ENCODE data around the gene ANKHD1. TPM values are rescaled to one million over a fixed set of nuclear protein-coding genes. Genes with fewer than 3 reads are reported as not detected.

ANKHD1 gene
- polyA plus RNA-seq, 3 donors: 29.0 to 110 (median 43.6) TPM

- Histone ChIP-seq H3K9ac (ENCODE audit: insufficient read depth, low read length, poor library complexity, severe bottlenecking) (no peak overlapping the region), H3K27ac (ENCODE audit: low read depth in 1 of 2, low read length in 2 of 2) (no peak overlapping the region), H3K4me3 (replicated peaks in 1 of 3; ENCODE audit: low read depth in 2 of 3, low read length in 3 of 3) (no peak overlapping the region), H3K4me2 (replicated peaks; ENCODE audit: extremely low read depth, low read length, poor library complexity, severe bottlenecking) (no peak overlapping the region), H3K36me3 (replicated peaks in 1 of 2; ENCODE audit: control insufficient read depth in 1 of 2, insufficient read depth in 2 of 2, low read length in 2 of 2) (no peaks in the 10 kb centered on the region), H3K27me3 (ENCODE audit: control insufficient read depth in 2 of 2, insufficient read depth in 2 of 2, low read length in 2 of 2) (no peaks in the 10 kb centered on the region), H4K20me1 (ENCODE audit: insufficient read depth, low read length) (no peaks in the 10 kb centered on the region), H2AFZ (ENCODE audit: insufficient read depth, low read depth, low read length, poor library complexity, severe bottlenecking) (no peak overlapping the region), H3K4me1 (ENCODE audit: control insufficient read depth in 1 of 2, insufficient read depth in 2 of 2, low read length in 2 of 2) (peaks cover 35 to 42% of the 10 kb centered on the region in 2 donors), H3K9me3 (replicated peaks in 1 of 2; ENCODE audit: control insufficient read depth in 1 of 2, insufficient read depth in 1 of 2, low read length in 2 of 2) (no peaks in the 10 kb centered on the region), H3K79me2 (ENCODE audit: insufficient read depth, low read length) (no peaks in the 10 kb centered on the region)
- H3K9me3 Mint-ChIP-seq: peaks cover 0 to 1% (median 0%) of the 10 kb centered on the region in 7 donors
- 92% methylated on average over 3 of the region's 4 CpGs for WGBS (ENCODE audit: insufficient coverage)
- intact Hi-C loops (cut with micrococcal nuclease): loop anchor here in 1 of 2 donors (10.0 kb wide), 1 partner anchor 194 kb away; no protein-coding TSS in a partner anchor
- H3K4me1 Mint-ChIP-seq: peaks cover 36% of the 10 kb centered on the region
- DNase-seq: no peak
- no peaks in the 10 kb centered on the region for H3K36me3 Mint-ChIP-seq
- TF ChIP-seq CTCF (IDR thresholded peaks at IDR 0.05): no peak
- no peak overlapping the region for H3K27ac Mint-ChIP-seq
- H3K27me3 Mint-ChIP-seq (ENCODE audit: low read depth in 3 of 3): peaks cover 2 to 9% (median 8%) of the 10 kb centered on the region in 3 donors
- no peak overlapping the region for H3K4me3 Mint-ChIP-seq
These were observed 42.8 kb upstream of the ANKHD1 start for GRCh38 chr5:140358738-140359310.

GRCh38 chr5:140360101-140360500 is 41.5 kb upstream of the ANKHD1 start, which contains the start of gene SLC4A9:
TSS of gene SLC4A9 (plus strand) at chr5:140360194. CDS start at chr5:140360237, 43 bp downstream.
- Mint-ChIP-seq H3K36me3 (no peaks in the 10 kb centered on the region), H3K4me3 (no peak within 1 kb of the TSS), H3K9me3 (peaks cover 0 to 1% (median 0%) of the 10 kb centered on the region in 7 donors), H3K27ac (no peak within 1 kb of the TSS), H3K27me3 (ENCODE audit: low read depth in 3 of 3) (peaks cover 2 to 9% (median 8%) of the 10 kb centered on the region in 3 donors), H3K4me1 (peaks cover 32% of the 10 kb centered on the region)
- Histone ChIP-seq H3K27ac (ENCODE audit: low read depth in 1 of 2, low read length in 2 of 2) (no peak within 1 kb of the TSS), H3K9ac (ENCODE audit: insufficient read depth, low read length, poor library complexity, severe bottlenecking) (no peak within 1 kb of the TSS), H3K27me3 (ENCODE audit: control insufficient read depth in 2 of 2, insufficient read depth in 2 of 2, low read length in 2 of 2) (no peaks in the 10 kb centered on the region), H3K9me3 (replicated peaks in 1 of 2; ENCODE audit: control insufficient read depth in 1 of 2, insufficient read depth in 1 of 2, low read length in 2 of 2) (no peaks in the 10 kb centered on the region), H3K4me1 (ENCODE audit: control insufficient read depth in 1 of 2, insufficient read depth in 2 of 2, low read length in 2 of 2) (peaks cover 33 to 35% of the 10 kb centered on the region in 2 donors), H3K79me2 (ENCODE audit: insufficient read depth, low read length) (no peaks in the 10 kb centered on the region), H3K36me3 (replicated peaks in 1 of 2; ENCODE audit: control insufficient read depth in 1 of 2, insufficient read depth in 2 of 2, low read length in 2 of 2) (no peaks in the 10 kb centered on the region), H3K4me3 (replicated peaks in 1 of 3; ENCODE audit: low read depth in 2 of 3, low read length in 3 of 3) (no peak within 1 kb of the TSS), H3K4me2 (replicated peaks; ENCODE audit: extremely low read depth, low read length, poor library complexity, severe bottlenecking) (no peak within 1 kb of the TSS), H4K20me1 (ENCODE audit: insufficient read depth, low read length) (no peaks in the 10 kb centered on the region), H2AFZ (ENCODE audit: insufficient read depth, low read depth, low read length, poor library complexity, severe bottlenecking) (no peak within 1 kb of the TSS)
- WGBS (ENCODE audit: insufficient coverage): 100% methylated on average over 1 of the region's 2 CpGs
- TF ChIP-seq CTCF (IDR thresholded peaks at IDR 0.05): no peak
- no peak for DNase-seq
- intact Hi-C loops (cut with micrococcal nuclease): loop anchor here in 1 of 2 donors (10.0 kb wide), 1 partner anchor 355 kb away; no protein-coding TSS in a partner anchor

All from CD14-positive monocyte (primary cell).